Glutamatergic neuron (in vitro differentiated cells): ENCODE results near the gene ACADVL. TPM values are rescaled to one million over a fixed set of nuclear protein-coding genes. Genes with fewer than 3 reads are reported as not detected.

ENCODE experiments used
- DNase-seq: peaks from one replicate; pipeline ENCODE4 v3.0.0; 2022
- H3K27ac Mint-ChIP-seq: one replicate; pipeline ENCODE4 v1.8.0; 2020; ENCODE audit warnings: mild to moderate bottlenecking, mixed read lengths, inconsistent platforms; ENCODE audit not compliant: unreplicated experiment
- H3K27me3 Mint-ChIP-seq: one replicate; pipeline ENCODE4 v1.8.0; 2020; ENCODE audit warnings: mild to moderate bottlenecking, moderate library complexity, mixed read lengths, inconsistent platforms; ENCODE audit not compliant: unreplicated experiment
- H3K36me3 Mint-ChIP-seq: one replicate; pipeline ENCODE4 v1.8.0; 2020; ENCODE audit warnings: mild to moderate bottlenecking, mixed read lengths, inconsistent platforms; ENCODE audit not compliant: unreplicated experiment
- H3K4me1 Mint-ChIP-seq: one replicate; pipeline ENCODE4 v1.8.0; 2020; ENCODE audit warnings: mild to moderate bottlenecking, low read depth, mixed read lengths, inconsistent platforms; ENCODE audit not compliant: unreplicated experiment
- H3K4me3 Mint-ChIP-seq: one replicate; pipeline ENCODE4 v1.8.0; 2020; ENCODE audit warnings: mild to moderate bottlenecking, mixed read lengths, inconsistent platforms; ENCODE audit not compliant: unreplicated experiment
- H3K9me3 Mint-ChIP-seq: one replicate; pipeline ENCODE4 v1.8.0; 2020; ENCODE audit warnings: mild to moderate bottlenecking, moderate library complexity, mixed read lengths, inconsistent platforms; ENCODE audit not compliant: unreplicated experiment
- total RNA-seq: library from RNA; stranded (reverse); fragmentation: NEBNext Ultra II Directional; extraction: Animal tissue kit (Norgen Biotek cat#: 25700); gene quantifications from one replicate; pipeline ENCODE4 v1.2.1, GENCODE V29; 2021; ENCODE audit not compliant: unreplicated experiment
- TF ChIP-seq, protein P1 (sequence below): fragments of 200-600 bp; sonication (generic); IDR thresholded peaks from one replicate; pipeline ENCODE4 v1.5.0; 2021; ENCODE audit not compliant: partially characterized antibody, unreplicated experiment

ACADVL gene
- total RNA-seq, 1 donor from 2014 or later: 375 TPM

DNA sequence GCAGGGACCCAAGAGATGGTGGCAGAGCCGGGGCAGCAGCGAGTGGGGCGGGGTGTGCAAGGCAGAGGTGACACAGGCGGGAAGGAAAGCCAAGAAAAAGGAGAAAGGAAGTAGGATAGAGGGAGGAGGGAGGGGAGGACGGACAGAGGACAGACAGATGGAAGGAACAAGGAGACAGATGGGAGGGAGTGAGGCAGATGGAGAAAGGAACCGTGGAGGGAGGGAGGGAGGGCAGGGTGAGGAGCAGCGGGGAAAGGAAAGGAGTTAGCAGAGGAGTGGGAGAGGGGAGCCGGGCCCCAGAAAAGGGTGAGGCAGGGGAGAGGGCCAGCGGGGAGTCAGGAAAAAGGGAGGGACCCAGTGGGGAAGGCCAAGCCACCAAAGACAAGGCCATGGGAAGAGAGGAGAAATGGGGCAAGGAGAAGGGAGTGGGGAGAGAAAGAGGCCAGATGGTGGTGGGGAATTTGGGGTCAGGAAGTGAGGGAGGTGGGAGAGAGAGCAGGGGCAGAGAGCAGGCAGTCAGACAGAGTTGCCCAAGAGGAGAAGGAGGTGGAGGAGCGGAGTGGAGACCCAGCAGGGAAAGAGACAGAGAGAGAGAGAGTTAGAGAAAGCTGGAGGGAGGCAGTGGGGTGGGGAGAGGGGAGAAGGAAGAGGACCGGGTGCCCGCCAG is 27.3 kb upstream of the ACADVL start:
- peak; percentile 61 for DNase-seq
- Mint-ChIP-seq H3K27me3 (peaks cover 15% of the 10 kb centered on the region), H3K4me3 (peak overlapping the region; percentile 83), H3K27ac (peak overlapping the region; percentile 100), H3K4me1 (peaks cover 35% of the 10 kb centered on the region), H3K9me3 (peaks cover 11% of the 10 kb centered on the region), H3K36me3 (no peaks in the 10 kb centered on the region)
- TF ChIP-seq, protein P1, sequence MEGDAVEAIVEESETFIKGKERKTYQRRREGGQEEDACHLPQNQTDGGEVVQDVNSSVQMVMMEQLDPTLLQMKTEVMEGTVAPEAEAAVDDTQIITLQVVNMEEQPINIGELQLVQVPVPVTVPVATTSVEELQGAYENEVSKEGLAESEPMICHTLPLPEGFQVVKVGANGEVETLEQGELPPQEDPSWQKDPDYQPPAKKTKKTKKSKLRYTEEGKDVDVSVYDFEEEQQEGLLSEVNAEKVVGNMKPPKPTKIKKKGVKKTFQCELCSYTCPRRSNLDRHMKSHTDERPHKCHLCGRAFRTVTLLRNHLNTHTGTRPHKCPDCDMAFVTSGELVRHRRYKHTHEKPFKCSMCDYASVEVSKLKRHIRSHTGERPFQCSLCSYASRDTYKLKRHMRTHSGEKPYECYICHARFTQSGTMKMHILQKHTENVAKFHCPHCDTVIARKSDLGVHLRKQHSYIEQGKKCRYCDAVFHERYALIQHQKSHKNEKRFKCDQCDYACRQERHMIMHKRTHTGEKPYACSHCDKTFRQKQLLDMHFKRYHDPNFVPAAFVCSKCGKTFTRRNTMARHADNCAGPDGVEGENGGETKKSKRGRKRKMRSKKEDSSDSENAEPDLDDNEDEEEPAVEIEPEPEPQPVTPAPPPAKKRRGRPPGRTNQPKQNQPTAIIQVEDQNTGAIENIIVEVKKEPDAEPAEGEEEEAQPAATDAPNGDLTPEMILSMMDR: no peak

DNA sequence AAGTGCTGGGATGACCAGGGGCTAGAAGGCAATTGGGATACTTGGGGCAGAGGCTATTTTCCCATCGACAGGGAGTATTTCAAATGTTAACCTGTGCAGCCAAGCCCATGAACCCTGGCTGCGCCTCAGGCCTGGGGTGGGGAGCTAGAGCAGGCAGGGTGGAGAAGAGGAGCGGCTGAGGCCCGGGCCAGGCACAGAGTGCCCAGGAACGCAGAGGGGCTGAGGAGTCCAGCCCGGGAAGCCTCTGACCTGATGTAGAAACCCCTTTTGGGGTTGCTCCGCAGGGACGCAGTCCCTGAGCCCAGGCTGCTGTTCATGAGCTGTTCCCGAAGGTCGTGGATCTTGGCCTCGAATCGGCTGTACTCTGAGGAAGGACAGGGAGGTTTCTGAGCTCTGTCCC is 23.8 kb upstream of the ACADVL start:
- H3K36me3 Mint-ChIP-seq: no peaks in the 10 kb centered on the region
- no peak overlapping the region for H3K4me3 Mint-ChIP-seq
- no peak for DNase-seq
- H3K27ac Mint-ChIP-seq: no peak overlapping the region
- peaks cover 15% of the 10 kb centered on the region for H3K27me3 Mint-ChIP-seq
- H3K4me1 Mint-ChIP-seq: peaks cover 30% of the 10 kb centered on the region
- peaks cover 10% of the 10 kb centered on the region for H3K9me3 Mint-ChIP-seq
- TF ChIP-seq, protein P1: no peak

DNA sequence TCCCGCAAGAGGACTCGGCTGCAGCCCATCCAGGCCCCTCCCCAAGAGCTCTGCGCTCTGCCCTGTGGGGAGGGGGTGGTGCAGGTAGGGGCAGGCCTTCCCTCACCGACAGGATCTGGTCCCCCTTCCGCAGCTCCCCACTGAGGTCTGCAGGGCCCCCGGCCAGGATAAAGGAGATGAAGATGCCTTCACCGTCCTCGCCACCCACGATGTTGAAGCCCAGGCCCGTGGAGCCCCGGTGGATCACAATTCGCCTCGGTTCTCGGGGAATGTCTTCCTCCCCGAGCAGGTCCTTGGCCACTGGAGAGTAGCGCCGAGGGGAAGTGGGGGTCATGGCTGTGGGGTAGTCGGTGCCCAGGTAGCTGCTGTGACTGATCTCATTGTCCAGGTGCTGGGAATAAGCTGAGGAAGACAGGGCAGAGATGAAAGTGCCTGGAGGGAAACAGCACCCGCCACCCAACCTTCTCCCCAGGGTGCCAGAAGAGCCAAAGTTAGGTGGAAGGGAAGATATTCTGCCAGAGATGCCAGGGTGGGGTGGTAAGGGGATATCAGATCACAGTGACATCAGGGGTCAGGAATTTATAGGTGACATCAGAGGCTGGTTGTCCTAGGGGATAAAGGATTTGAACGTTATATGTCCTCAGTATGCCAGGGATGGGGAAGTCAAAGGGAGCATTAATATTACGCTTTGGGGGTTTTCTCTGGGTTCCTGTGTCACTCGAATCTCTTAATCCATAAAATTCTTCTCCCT is 22.9 kb upstream of the ACADVL start:
- Mint-ChIP-seq H3K27me3 (peaks cover 12% of the 10 kb centered on the region), H3K36me3 (no peaks in the 10 kb centered on the region), H3K27ac (no peak overlapping the region), H3K9me3 (peaks cover 10% of the 10 kb centered on the region), H3K4me3 (no peak overlapping the region), H3K4me1 (peaks cover 30% of the 10 kb centered on the region)
- DNase-seq: no peak
- TF ChIP-seq, protein P1: no peak

DNA sequence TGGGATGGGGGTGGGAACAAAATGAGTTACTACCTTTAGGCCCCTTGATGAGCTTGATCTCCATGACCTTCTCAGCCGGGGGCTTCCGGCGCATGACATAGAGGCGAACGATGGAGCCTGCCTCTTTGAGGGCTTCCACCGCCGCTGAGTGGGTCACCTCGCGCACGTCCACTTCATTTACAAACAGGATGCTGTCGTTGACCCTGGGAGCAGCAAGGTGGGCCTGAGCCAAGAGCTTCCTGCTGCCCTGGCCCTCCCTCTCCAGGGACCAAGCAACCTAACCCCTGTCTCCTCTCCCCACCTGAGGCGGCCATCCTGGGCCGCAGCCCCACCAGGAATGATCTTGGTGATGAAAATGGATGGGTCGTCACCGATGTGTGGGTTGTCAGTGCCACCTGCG is 16.3 kb upstream of the ACADVL start:
- peaks cover 21% of the 10 kb centered on the region for H3K27me3 Mint-ChIP-seq

More for the DNA sequence above, 16.3 kb upstream of the ACADVL start:
- Mint-ChIP-seq H3K9me3 (peaks cover 17% of the 10 kb centered on the region), H3K4me3 (peak overlapping the region; percentile 85), H3K36me3 (no peaks in the 10 kb centered on the region), H3K4me1 (peaks cover 34% of the 10 kb centered on the region), H3K27ac (peak overlapping the region; percentile 98)
- TF ChIP-seq, protein P1: no peak
- no peak for DNase-seq
